B cell (primary cell): ENCODE results near the gene TOMM5. TPM values are rescaled to one million over a fixed set of nuclear protein-coding genes. Genes with fewer than 3 reads are reported as not detected.

Source experiments
- ATAC-seq: fragments of 200-7000 bp; cut with Tn5 transposase; one replicate; pipeline ENCODE4 v1.10.0; 2021; ENCODE audit warnings: low read depth, mild to moderate bottlenecking, moderate number of reproducible peaks, moderate library complexity
- CTCF ChIA-PET: fragments of 350-600 bp; sonication (Branson Sonifier 250); formaldehyde crosslinking; loops from one replicate; lab custom pipeline; 2021; ENCODE audit warnings: antibody characterized with exemption, inconsistent platforms; lab: Charles Lee
- POLR2A ChIA-PET: fragments of 350-600 bp; sonication (Branson Sonifier 250); formaldehyde crosslinking; loops from one replicate; lab custom pipeline; 2021; ENCODE audit warnings: antibody characterized with exemption; lab: Charles Lee
- DNase-seq: peaks from one replicate; pipeline ENCODE4 v3.0.0; 2013
- H2AFZ ChIP-seq: 2 replicates; pipeline ENCODE4 v1.6.1; 2012; ENCODE audit warnings: mild to moderate bottlenecking, low read depth, low read length; ENCODE audit not compliant: insufficient read depth, poor library complexity, severe bottlenecking
- H3K27ac ChIP-seq, 2 donors: 1 replicate in 1 of 2; 2 replicates in 1 of 2; pipeline ENCODE4 v1.5.1; 2012 to 2013; ENCODE audit warnings: low read length in 2 of 2, mild to moderate bottlenecking in 2 of 2, moderate library complexity in 1 of 2
- H3K27me3 ChIP-seq, 4 experiments: fragments of 200-600 bp in 1 of 4; sonication (generic) in 1 of 4; replicated peaks in 1 of 4; 1 replicate in 2 of 4; 2 replicates in 2 of 4; pipeline versions ENCODE4 v1.6.1 to v1.7.0; 2013 to 2016; ENCODE audit warnings: low read length in 3 of 4, mild to moderate bottlenecking in 2 of 4, mixed read lengths in 1 of 4, moderate library complexity in 1 of 4; ENCODE audit not compliant: insufficient read depth in 4 of 4, control insufficient read depth in 3 of 4; ENCODE audit errors: control extremely low read depth in 1 of 4
- H3K36me3 ChIP-seq, 2 experiments: replicated peaks in 1 of 2; 1 replicate in 1 of 2; 2 replicates in 1 of 2; pipeline versions ENCODE4 v1.6.1 to v1.7.1; 2013; ENCODE audit warnings: low read length in 1 of 2; ENCODE audit not compliant: insufficient read depth in 2 of 2, control insufficient read depth in 1 of 2; ENCODE audit errors: control extremely low read depth in 1 of 2, extremely low read depth in 1 of 2
- H3K4me1 ChIP-seq, 2 donors: fragments of 200-600 bp in 1 of 2; sonication (generic) in 1 of 2; 1 replicate in 1 of 2; 2 replicates in 1 of 2; pipeline versions ENCODE4 v1.5.1 to v1.6.1; 2013 to 2017; ENCODE audit warnings: low read length in 2 of 2; ENCODE audit not compliant: control insufficient read depth in 2 of 2, insufficient read depth in 2 of 2
- H3K4me2 ChIP-seq: replicated peaks from 2 replicates; pipeline ENCODE3; 2012; ENCODE audit warnings: mild to moderate bottlenecking, low read depth, low read length; ENCODE audit not compliant: poor library complexity, severe bottlenecking
- H3K4me3 ChIP-seq, 5 experiments: fragments of 200-600 bp in 1 of 5; sonication (generic) in 1 of 5; 1 replicate in 3 of 5; 2 replicates in 2 of 5; pipeline versions ENCODE4 v1.5.1 to v1.7.0; 2011 to 2016; ENCODE audit warnings: low read length in 4 of 5, mild to moderate bottlenecking in 4 of 5, low read depth in 2 of 5, control low read depth in 1 of 5, moderate library complexity in 1 of 5; ENCODE audit not compliant: insufficient read depth in 1 of 5; ENCODE audit errors: control extremely low read depth in 1 of 5, extremely low read depth in 1 of 5
- H3K79me2 ChIP-seq: fragments of 200-600 bp; sonication (generic); one replicate; pipeline ENCODE4 v1.6.0; 2016; ENCODE audit warnings: low read length; ENCODE audit not compliant: control insufficient read depth, insufficient read depth
- H3K9ac ChIP-seq: fragments of 200-600 bp; sonication (generic); 2 replicates; pipeline ENCODE4 v1.6.1; 2017; ENCODE audit warnings: mild to moderate bottlenecking, low read length, moderate library complexity
- H3K9me3 ChIP-seq, 3 donors: one replicate each; pipeline versions ENCODE4 v1.6.1 to v1.7.1; 2013; ENCODE audit warnings: low read length in 2 of 3; ENCODE audit not compliant: control insufficient read depth in 2 of 3, insufficient read depth in 1 of 3; ENCODE audit errors: control extremely low read depth in 1 of 3
- H4K20me1 ChIP-seq: 2 replicates; pipeline ENCODE4 v1.6.0; 2012; ENCODE audit warnings: mild to moderate bottlenecking, low read length; ENCODE audit not compliant: insufficient read depth, control insufficient read depth, poor library complexity, severe bottlenecking
- H3K27ac Mint-ChIP-seq: one replicate; pipeline ENCODE4 v1.8.0; 2021; ENCODE audit warnings: mixed read lengths
- H3K27me3 Mint-ChIP-seq: one replicate; pipeline ENCODE4 v1.8.0; 2021; ENCODE audit warnings: mixed read lengths
- H3K4me1 Mint-ChIP-seq: one replicate; pipeline ENCODE4 v1.8.0; 2021; ENCODE audit warnings: mixed read lengths
- H3K4me3 Mint-ChIP-seq: one replicate; pipeline ENCODE4 v1.8.0; 2021; ENCODE audit warnings: mixed read lengths
- H3K9me3 Mint-ChIP-seq: one replicate; pipeline ENCODE4 v1.8.0; 2022; ENCODE audit warnings: mixed read lengths; ENCODE audit not compliant: insufficient read depth
- CTCF ChIP-seq: fragments of 200-600 bp; IDR thresholded peaks from one replicate; pipeline ENCODE4 v1.8.0; 2022; ENCODE audit warnings: antibody characterized with exemption, mild to moderate bottlenecking
- EZH2 ChIP-seq: IDR thresholded peaks from 2 replicates; pipeline ENCODE4 v1.6.1; 2012; ENCODE audit warnings: borderline replicate concordance, low read depth, mild to moderate bottlenecking, moderate library complexity, low read length; ENCODE audit not compliant: insufficient read depth, poor library complexity, severe bottlenecking
- WGBS: methylation state at CpG from one replicate; pipeline ENCODE4 v1.1.5; 2013; ENCODE audit warnings: missing lambda C conversion rate; ENCODE audit not compliant: insufficient coverage; 5-methylcytosine and 5-hydroxymethylcytosine counted together
- intact Hi-C: fragments of 100-400 bp; cut with micrococcal nuclease; formaldehyde crosslinking; loops from one replicate; pipeline ENCODE4 v1.10.0; 2022
- polyA plus RNA-seq: library from polyadenylated mRNA; depleted of rRNA; stranded (reverse); fragments of >200 nt; gene quantifications from 2 replicates; pipeline ENCODE4 v1.2.3, GENCODE V29; 2012
- total RNA-seq, 2 donors: library from RNA; stranded (reverse); fragments of 120-200 nt in 1 of 2; gene quantifications; 1 replicate in 1 of 2; 2 replicates in 1 of 2; pipeline versions ENCODE4 v1.2.3 to v1.2.4, GENCODE V29; 2013 to 2022

The TOMM5 gene
- total and polyA plus RNA-seq, 2 donors (not counting 1 experiment from before 2014, with no cell fraction given) = 33.9 to 44.4 TPM

- Histone ChIP-seq H3K79me2 (no peaks in the 10 kb centered on the region), H3K9me3 (no peaks in the 10 kb centered on the region), H3K36me3 (no peaks in the 10 kb centered on the region), H2AFZ (no peak overlapping the region), H3K27me3 (no peaks in the 10 kb centered on the region), H3K4me3 (no peak overlapping the region), H3K4me1 (no peaks in the 10 kb centered on the region), H4K20me1 (no peaks in the 10 kb centered on the region), H3K4me2 (no peak overlapping the region), H3K9ac (no peak overlapping the region), H3K27ac (no peak overlapping the region)
- no peak for ATAC-seq
- no peak for TF ChIP-seq EZH2
- TF ChIP-seq CTCF = no peak
- CTCF ChIA-PET = interaction anchor here (0.6 kb wide), 1 partner anchor 1850 kb away, joined by 3 read pairs; no protein-coding TSS in a partner anchor
- POLR2A ChIA-PET = no interaction called here
- no peak for DNase-seq
- H3K4me1 Mint-ChIP-seq = no peaks in the 10 kb centered on the region
- intact Hi-C loops = no loop called here
- 100% methylated on average over 1 of the region's 1 CpG for WGBS
- H3K4me3 Mint-ChIP-seq = no peak overlapping the region
- H3K27ac Mint-ChIP-seq = no peak overlapping the region
- H3K27me3 Mint-ChIP-seq = peaks cover 17% of the 10 kb centered on the region
- no peaks in the 10 kb centered on the region for H3K9me3 Mint-ChIP-seq
These were observed 19.6 kb upstream of the TOMM5 start for GRCh38 chr9:37611961-37612360.

GRCh38 chr9:37611014-37611413 lies 18.6 kb upstream of the TOMM5 start:
- no CpG with 5 or more reads among the region's 6 CpGs for WGBS
- Histone ChIP-seq H3K9ac (no peak overlapping the region), H4K20me1 (no peaks in the 10 kb centered on the region), H2AFZ (no peak overlapping the region), H3K36me3 (no peaks in the 10 kb centered on the region), H3K4me3 (no peak overlapping the region), H3K9me3 (no peaks in the 10 kb centered on the region), H3K4me1 (no peaks in the 10 kb centered on the region), H3K27me3 (peaks cover 0 to 5% (median 0%) of the 10 kb centered on the region in 4 experiments), H3K4me2 (no peak overlapping the region), H3K79me2 (no peaks in the 10 kb centered on the region), H3K27ac (no peak overlapping the region)
- ATAC-seq (no peak), DNase-seq (no peak)
- CTCF ChIA-PET = no interaction called here
- H3K9me3 Mint-ChIP-seq = no peaks in the 10 kb centered on the region
- no peaks in the 10 kb centered on the region for H3K4me1 Mint-ChIP-seq
- H3K27me3 Mint-ChIP-seq = peaks cover 20% of the 10 kb centered on the region
- POLR2A ChIA-PET = no interaction called here
- no peak overlapping the region for H3K4me3 Mint-ChIP-seq
- no peak overlapping the region for H3K27ac Mint-ChIP-seq
- TF ChIP-seq EZH2 (no peak), CTCF (no peak)
- intact Hi-C loops = no loop called here
